RWPE1 (cell line): Measurements from ENCODE around the gene NSMF.
A peak's percentile ranks its signal among the peaks of the same experiment; 100 is the strongest.

ENCODE experiments used
- CTCF ChIA-PET: fragments of 350-600 bp; sonication (Branson Sonifier 250); formaldehyde crosslinking; extraction: SDS; loops from one replicate; lab custom pipeline; 2021; lab: Yijun Ruan, JAX
- POLR2A ChIA-PET: fragments of 400-600 bp; formaldehyde crosslinking; extraction: SDS; loops from one replicate; lab custom pipeline; 2020; ENCODE audit warnings: antibody characterized with exemption; ENCODE audit not compliant: low non-redundant PET; lab: Yijun Ruan, JAX
- DNase-seq: peaks from one replicate; pipeline ENCODE4 v3.0.0; 2012; ENCODE audit warnings: low spot score
- H3K27ac ChIP-seq: fragments of 450-650 bp; 2 replicates; pipeline ENCODE4 v1.5.1; 2017
- TF ChIP-seq, protein P1 (sequence below): fragments of 450-650 bp; conservative IDR thresholded peaks from 2 replicates; pipeline ENCODE4 v1.5.1; 2017; ENCODE audit warnings: low read depth, mild to moderate bottlenecking

NSMF gene

DNA sequence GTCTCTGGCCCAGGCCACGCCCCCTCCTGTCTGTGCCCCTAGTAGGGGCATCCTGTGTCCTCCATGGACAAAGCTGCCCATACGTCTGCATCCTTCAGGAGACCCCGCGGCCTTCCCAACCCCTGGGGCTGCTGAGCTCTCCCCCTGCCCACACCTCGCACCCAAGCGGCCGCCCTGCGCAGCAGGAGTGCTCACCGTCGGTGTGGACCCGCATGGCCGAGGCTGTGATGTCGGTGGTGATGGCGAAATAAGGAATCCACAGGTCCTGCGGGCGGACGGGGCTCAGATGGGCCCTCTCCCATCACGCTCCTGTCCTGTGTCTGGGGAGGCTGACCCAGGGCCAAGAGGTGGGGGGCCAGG lies 4.8 kb upstream of the NSMF start:
- TF ChIP-seq, protein P1, sequence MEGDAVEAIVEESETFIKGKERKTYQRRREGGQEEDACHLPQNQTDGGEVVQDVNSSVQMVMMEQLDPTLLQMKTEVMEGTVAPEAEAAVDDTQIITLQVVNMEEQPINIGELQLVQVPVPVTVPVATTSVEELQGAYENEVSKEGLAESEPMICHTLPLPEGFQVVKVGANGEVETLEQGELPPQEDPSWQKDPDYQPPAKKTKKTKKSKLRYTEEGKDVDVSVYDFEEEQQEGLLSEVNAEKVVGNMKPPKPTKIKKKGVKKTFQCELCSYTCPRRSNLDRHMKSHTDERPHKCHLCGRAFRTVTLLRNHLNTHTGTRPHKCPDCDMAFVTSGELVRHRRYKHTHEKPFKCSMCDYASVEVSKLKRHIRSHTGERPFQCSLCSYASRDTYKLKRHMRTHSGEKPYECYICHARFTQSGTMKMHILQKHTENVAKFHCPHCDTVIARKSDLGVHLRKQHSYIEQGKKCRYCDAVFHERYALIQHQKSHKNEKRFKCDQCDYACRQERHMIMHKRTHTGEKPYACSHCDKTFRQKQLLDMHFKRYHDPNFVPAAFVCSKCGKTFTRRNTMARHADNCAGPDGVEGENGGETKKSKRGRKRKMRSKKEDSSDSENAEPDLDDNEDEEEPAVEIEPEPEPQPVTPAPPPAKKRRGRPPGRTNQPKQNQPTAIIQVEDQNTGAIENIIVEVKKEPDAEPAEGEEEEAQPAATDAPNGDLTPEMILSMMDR: no peak
- CTCF ChIA-PET: interaction anchor here (1.4 kb wide), 1 partner anchor 19 kb away, joined by 5 read pairs; no protein-coding TSS in a partner anchor

DNA sequence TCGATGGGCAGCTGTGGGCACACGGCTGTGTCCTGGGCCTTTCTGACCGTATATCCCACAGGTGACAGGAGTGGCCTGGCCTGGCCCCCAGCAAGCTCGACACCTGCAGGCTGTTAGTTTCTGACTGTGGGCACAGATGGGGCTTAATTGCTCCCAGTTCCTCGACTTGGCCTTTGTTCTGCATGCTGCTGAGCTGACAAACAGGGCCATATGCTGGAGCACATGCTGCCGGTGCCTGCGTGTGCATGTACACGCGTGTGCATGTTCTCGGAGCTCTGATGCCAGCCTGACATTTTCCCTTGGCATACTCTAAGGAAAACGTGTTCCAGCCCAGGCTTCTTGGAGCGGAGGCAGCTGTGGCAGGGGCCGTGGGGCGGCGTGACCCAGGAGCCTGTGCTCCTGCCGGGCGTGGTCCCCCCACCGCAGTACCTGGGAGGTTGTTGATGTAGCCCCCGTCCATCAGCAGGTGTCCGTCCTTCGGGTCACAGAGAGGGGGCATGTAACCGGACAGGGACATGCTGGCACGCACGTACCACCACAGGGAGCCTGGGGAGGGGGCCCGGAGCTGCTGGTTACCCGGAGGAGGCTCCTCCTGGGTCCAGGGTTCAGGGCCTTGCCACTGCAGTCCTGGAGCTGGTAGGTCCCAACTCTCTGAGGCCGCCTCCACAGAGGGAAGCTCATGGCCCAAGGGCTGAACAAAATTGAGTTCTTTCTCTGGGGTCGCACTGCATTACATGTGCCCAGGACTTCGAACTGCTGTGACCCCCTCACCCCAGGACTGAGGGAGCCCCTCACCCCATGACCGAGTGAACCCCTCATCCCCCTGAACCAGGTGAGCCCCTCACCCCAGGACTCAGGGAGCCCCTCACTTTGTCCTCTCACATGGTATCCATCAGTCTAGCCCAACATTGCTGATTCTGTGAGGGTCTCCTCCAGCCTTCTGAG lies 4.1 kb upstream of the NSMF start:
- TF ChIP-seq, protein P1: no peak
- H3K27ac ChIP-seq: no peak overlapping the region
- no peak for DNase-seq
- POLR2A ChIA-PET: interaction anchor here (0.6 kb wide), 2 partner anchors 22 to 31 kb away, joined by 3 read pairs; no protein-coding TSS in a partner anchor
- CTCF ChIA-PET: interaction anchor here (1.1 to 1.4 kb wide), 2 partner anchors 18 to 160 kb away, joined by 3 to 5 read pairs; no protein-coding TSS in a partner anchor

More for the DNA sequence above, 4.8 kb upstream of the NSMF start:
- no peak overlapping the region for H3K27ac ChIP-seq
- POLR2A ChIA-PET: interaction anchor here (0.6 kb wide), 1 partner anchor 22 kb away, joined by 3 read pairs; no protein-coding TSS in a partner anchor
- no peak for DNase-seq

DNA sequence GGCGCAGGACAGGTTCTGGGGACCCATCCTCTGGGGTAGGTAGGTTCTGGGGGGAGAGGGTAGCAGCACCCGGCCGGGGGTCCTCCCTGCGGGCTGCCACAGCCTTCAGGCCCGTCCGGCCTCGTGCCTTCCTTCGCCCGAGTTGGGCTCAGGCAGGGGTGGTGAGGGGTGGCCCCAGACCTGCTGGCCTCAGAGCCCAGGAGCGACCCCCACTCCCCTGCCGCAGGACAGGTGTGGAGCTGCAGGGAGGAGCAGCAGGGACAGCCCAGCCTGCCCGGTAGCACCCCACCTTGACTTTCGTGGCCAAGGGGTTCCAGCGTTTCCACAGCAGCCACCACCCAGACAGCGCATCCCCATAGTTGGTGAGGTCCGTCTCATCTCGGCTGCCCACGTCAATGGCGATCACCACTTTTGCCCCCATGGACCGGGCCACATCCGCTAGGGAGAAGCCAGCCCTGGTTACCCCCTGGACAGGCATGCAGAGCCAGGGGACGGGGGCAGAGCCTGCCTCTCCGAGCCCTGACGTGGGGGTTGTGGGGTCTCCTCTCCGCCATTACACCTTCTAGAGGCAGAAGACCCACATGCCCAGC lies 3.4 kb upstream of the NSMF start:
- ChIA-PET POLR2A (interaction anchor here (0.6 kb wide), 1 partner anchor 32 kb away, joined by 3 read pairs; no protein-coding TSS in a partner anchor), CTCF (interaction anchor here (1.1 to 1.4 kb wide), 2 partner anchors 17 to 160 kb away, joined by 3 to 5 read pairs; no protein-coding TSS in a partner anchor)
- H3K27ac ChIP-seq: no peak overlapping the region
- TF ChIP-seq, protein P1: no peak
- DNase-seq: no peak

DNA sequence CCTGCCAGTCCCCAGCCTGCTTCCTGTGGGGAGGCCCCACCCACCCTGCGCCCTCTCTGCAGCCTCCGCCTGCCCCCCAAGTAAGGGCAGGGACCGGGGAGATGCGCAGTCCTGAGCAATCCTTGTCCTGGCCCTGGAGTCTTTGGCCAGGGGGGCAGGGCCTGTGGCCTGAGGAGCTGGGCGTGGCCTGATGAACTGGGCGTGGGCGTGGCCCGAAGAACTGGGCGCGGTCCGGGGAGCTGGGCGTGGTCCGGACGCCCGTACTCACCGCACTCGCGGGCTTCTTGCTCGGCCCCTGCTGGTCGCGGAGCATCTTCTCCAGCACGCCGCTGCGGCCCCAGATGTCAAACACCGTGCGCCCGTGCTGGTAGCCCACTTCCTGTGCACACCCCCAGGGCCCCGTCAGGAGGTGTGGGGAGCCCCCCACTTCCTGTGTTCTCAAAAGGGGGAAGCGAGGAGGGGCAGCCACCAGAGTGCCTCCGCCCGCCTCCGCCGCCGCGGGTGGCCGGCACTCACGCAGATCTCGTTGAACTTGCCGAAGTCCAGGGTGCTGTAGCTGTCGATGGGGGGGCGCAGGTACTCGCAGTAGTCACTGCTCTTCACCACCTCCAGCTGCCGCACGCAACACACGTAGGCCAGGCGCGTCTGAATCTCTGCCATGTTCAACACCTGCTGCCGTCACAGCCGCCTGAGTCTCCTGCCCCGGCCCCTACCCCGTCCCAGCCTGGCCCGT lies 2.7 kb upstream of the NSMF start:
- POLR2A ChIA-PET: no interaction called here
- no peak overlapping the region; the same call in 1 of the 2 replicates for H3K27ac ChIP-seq
- peak; percentile 51 for DNase-seq
- TF ChIP-seq, protein P1: no peak
- CTCF ChIA-PET: no interaction called here

DNA sequence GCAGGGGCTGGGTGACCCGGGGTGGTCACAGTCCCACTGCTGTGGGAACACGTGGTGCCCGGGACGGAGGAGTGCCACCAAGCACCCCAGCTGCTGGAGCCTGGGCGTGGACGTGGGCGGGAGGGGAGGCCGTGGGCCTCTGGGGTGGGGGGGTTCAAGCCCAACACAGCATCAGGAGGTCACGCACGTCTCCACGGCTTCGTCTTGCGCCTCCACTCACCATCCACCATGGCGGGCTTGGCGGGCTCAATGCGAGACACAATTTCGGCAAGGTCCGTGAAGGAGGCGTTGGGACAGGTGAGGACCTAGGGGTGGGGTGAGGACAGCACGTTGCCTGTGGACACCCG lies 2.2 kb upstream of the NSMF start:
- ChIA-PET CTCF (interaction anchor here (1.4 kb wide), 1 partner anchor 38 kb away, joined by 6 read pairs; the partner anchor contains the start of genes EXD3 and NOXA1), POLR2A (no interaction called here)
- H3K27ac ChIP-seq: no peak overlapping the region; the same call in 1 of the 2 replicates
- TF ChIP-seq, protein P1: no peak
- DNase-seq: no peak
